ENCODE results near the gene LAMTOR3.

DNA sequence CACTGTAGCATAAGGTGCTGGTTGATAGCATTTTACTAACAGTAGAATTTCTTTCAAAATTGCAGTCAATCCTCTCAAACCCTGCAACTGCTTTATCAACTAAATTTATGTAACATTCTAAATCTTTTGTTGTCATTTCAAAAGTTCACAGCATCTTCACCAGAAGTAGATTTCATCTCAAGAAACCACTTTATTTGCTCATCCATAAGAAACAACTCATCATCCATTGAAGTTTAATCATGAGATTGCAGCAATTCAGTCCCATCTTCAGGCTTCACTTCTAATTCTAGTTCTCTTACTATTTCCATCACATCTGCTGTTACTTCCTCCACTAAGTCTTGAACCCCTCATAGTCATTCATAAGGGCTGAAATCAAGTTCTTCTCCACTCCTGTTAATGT lies 21.7 kb downstream of the LAMTOR3 start:
- TF ChIP-seq, protein P1, sequence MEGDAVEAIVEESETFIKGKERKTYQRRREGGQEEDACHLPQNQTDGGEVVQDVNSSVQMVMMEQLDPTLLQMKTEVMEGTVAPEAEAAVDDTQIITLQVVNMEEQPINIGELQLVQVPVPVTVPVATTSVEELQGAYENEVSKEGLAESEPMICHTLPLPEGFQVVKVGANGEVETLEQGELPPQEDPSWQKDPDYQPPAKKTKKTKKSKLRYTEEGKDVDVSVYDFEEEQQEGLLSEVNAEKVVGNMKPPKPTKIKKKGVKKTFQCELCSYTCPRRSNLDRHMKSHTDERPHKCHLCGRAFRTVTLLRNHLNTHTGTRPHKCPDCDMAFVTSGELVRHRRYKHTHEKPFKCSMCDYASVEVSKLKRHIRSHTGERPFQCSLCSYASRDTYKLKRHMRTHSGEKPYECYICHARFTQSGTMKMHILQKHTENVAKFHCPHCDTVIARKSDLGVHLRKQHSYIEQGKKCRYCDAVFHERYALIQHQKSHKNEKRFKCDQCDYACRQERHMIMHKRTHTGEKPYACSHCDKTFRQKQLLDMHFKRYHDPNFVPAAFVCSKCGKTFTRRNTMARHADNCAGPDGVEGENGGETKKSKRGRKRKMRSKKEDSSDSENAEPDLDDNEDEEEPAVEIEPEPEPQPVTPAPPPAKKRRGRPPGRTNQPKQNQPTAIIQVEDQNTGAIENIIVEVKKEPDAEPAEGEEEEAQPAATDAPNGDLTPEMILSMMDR (IDR thresholded peaks at IDR 0.05) = no peak
- TF ChIP-seq POLR2A (IDR thresholded peaks at IDR 0.05) = no peak
